NCI-H2107 treated with DMSO at 0.1 percent for 48 hours (cell line): ENCODE data around the gene CFAP298.
A peak's percentile ranks its signal among the peaks of the same experiment; 100 is the strongest.
"Not testable (repeated sequence)": the region's sequence is repeated elsewhere in the genome, so short reads cannot be mapped to it uniquely, and the experiment has no call there.

ENCODE experiments used
- DNase-seq: peaks from one replicate; lab custom pipeline; 2025; ENCODE audit not compliant: unreplicated experiment; lab: John Stamatoyannopoulos, UW

CFAP298 gene

GRCh38 chr21:32612075-32612998 lies at the start of gene CFAP298:
Gene CFAP298, minus strand, starts transcription at chr21:32612377. Its CDS starts 134 bp downstream, at chr21:32612243.
- DNase-seq: peak; percentile 80

DNA sequence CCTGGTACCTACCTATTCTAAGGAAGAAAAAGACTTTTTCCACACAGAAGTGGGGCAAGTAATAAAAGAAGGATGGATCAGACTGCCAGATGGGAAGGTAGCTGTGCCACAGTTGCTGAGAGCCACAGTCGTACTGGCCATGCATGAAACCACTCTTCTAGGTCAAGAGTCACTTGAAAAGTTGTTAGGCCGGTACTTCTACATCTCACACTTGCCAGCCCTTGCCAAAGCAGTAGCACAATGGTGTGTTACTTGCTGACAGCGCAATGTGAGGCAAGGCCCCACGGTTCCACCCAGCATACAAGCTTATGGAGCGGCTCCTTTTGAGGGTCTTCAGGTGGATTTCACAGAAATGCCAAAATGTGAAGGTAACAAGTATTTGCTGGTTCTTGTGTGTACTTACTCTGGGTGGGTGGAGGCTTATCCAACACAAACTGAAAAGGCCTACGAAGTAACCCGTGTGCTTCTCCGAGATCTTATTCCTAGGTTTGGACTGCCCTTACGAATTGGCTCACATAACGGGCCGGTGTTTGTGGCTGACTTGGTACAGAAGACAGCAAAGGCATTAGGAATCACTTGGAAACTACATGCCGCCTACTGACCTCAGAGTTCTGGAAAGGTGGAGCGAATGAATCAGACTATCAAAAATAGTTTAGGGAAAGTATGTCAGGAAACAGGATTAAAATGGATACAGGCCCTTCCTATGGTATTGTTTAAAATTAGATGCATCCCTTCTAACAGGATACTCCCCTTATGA lies 49.0 kb upstream of the CFAP298 start:
- DNase-seq: not testable (repeated sequence)

DNA sequence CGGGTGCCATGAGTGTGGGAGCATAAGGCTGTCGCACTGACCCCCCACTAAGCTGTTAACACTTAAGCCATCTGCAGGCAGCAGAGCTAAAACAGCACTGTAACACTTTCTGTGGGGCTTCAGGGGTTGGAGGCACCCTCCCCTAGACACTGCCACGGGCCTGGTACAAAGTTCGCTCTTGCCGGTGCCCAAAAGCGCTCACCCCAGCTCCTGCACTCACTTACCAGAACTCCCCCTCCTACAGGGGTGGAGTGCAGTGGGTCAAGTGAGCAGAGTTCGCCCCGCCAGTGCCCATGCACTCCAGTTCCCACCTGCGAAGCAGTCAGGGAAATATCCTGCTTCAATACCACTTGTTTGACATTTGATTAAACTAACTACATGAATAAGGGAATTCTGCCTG lies 46.3 kb upstream of the CFAP298 start:
- DNase-seq: no peak

DNA sequence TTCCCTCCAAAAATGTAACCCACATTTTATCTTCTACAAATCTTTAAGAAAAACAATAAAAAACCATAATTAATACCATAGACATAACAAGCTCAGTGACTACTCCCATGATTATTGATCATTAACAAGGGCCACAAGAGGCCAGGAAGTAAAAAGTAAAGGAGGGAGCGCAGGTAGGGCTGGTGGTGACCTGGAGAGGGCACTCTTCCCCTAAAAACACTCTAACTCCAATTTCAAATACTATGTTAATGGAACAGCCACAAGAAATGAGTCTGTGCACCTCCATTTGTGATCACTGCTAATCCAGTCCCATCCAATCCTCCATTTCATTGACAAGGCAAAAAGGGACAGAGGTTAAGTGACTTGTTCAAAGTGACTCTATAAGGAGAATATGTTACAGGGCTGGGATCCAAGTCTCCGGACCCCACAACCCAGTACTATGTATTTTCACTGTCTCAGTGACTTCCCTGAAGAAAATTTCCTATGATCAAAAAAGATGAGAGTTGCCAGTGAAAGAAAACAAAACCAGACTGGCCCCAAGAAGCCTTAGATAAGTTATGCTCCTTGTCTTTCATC lies 41.2 kb upstream of the CFAP298 start:
- peak; percentile 14 for DNase-seq

GRCh38 chr21:32648165-32648564 lies 36.0 kb upstream of the CFAP298 start:
- no peak for DNase-seq

DNA sequence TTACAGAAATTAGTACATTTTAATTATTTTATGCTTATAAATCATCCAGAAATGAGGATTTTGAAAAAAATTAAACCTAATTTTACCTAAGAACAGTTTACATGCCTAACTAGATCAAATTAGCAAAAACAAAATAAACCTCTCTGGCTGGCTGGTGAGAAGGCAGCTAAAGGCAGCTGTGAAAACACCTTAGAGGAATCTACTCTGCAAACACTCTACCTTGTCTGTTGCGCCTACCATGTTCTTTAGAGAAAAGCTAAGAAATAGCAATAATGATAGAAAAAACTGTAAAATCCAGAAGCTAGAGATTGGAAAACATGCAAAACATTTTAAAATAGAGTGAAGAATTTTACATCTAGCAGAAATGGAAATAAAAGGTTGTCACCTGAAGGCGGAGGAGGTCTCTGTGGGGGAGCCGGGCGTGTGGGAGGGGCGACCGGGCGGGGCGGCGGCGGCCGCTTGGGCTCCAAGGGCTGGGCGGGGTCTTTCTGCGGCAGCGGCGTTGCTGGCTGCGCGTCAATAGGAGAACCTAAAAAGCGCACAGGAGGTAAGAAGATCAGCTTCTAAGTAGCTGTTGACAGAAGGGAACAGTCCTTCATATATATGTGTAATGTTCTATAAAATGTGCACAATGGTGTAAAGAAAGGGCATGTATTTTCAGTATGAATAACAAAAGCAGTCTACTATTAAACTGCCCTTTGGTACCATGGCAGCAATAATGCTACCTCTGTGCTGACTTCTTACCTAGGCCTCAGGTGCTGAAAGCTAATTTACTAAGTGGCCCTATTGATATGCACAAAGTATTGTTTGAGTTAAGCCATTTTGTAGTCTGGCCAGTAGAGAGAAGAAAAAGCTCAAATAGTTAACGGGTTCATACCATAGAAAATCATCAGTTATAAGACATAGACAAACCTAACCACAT lies 33.3 kb upstream of the CFAP298 start:
- no peak for DNase-seq

GRCh38 chr21:32641710-32642698 lies 29.8 kb upstream of the CFAP298 start:
- DNase-seq: no peak

GRCh38 chr21:32626621-32627196 lies 14.5 kb upstream of the CFAP298 start:
- no peak for DNase-seq

DNA sequence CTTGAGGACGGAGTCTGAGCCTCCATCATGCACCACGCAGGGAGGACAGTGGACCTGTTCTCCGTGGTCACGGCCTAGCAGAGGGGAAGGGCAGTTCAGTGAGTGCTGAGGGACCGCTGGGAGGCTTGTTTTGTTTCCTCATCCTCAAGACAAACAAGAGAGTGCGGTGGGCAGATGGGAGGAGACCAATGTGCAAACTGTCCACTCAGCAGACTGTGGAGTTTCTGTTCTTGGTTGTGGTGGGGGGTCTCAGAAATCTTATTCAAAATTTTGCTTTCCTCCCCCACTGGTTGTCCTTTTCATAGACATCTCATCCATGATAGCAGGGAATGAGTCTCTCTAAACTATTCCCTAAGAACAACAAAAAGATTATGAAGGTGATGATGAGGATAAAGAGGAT lies 6.0 kb upstream of the CFAP298 start:
- DNase-seq: not testable (repeated sequence)

- no peak for DNase-seq
Measured at GRCh38 chr21:32613436-32614043, 1.4 kb upstream of the CFAP298 start.

DNA sequence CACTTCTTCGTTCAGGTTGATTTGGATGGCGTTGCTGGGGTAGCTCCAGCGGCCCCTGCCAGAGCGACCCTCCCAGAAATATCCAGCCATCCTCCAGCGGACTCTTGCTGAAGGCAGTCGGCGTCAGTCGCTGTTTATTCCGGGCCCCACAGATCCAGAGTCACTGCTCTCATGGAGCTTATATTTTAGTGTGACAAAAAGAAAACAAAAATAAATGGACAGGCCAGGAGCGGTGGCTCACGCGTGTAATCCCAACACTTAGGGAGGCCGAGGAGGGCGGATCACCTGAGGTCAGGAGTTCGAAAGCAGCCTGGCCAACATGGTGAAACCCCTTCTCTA lies 791 bp upstream of the CFAP298 start:
- no peak for DNase-seq

- no peak for DNase-seq
Measured at GRCh38 chr21:32611471-32611997, 643 bp downstream of the CFAP298 start.

DNA sequence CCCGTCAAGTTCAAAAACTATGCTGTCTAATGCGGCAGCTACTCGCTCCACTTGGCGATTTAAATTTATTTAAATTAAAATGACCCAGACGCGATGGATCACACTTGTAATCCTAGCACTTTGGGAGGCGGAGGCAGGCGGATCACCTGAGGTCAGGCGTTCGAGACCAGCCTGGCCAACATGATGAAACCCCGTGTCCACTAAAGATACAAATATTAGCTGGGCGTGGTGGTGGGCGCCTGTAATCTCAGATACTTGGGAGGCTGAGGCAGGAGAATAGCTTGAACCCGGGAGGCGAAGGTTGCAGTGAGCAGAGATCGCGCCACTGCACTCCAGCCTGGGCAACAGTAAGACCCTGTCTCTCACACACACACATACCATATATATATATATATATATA lies 1.2 kb downstream of the CFAP298 start:
- DNase-seq: not testable (repeated sequence)

DNA sequence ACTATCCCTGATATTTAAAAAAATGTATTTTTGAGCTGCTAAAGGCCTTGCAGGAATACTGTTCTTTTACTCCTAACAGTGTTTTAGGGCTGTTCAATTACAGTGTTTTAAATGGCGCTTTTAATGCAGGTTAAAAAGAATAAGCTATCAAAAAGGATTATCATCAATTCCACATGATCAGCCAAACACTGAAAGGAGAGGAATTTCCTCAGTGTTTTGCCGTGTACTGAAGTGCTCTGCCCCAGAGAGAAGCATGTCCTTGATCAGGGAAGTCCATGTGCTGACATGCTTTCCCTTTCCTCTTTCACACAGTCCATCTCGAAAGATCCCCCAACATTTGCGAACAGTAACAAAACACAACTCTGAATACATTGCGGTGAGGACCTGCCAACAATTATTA lies 3.3 kb downstream of the CFAP298 start:
- DNase-seq: no peak

- DNase-seq: no peak
Measured at GRCh38 chr21:32605469-32605868, 6.7 kb downstream of the CFAP298 start.

DNA sequence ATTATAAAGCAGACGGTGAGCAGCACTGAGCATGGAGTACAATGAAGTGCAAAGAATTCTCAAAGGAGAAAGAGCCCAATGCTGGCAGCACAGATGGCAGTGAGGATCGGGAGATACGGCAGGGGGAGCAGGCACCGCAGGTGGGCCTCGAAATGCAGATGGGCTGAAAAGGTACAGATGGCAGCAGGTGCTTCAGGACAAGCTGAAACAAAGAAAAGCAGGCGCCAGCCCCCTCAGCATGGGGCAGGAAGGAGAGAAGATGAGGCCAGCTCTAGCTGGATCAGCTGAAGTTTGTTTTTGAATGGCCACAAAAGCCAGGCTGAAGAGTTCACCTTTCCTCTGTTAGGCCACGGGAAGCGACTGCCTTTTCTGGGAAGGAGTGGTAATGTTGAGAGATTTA lies 7.7 kb downstream of the CFAP298 start:
- peak; percentile 96 for DNase-seq

- no peak for DNase-seq
Measured at GRCh38 chr21:32603131-32603530, 9.0 kb downstream of the CFAP298 start.

- no peak for DNase-seq
Measured at GRCh38 chr21:32602099-32602498, 10.1 kb downstream of the CFAP298 start.

DNA sequence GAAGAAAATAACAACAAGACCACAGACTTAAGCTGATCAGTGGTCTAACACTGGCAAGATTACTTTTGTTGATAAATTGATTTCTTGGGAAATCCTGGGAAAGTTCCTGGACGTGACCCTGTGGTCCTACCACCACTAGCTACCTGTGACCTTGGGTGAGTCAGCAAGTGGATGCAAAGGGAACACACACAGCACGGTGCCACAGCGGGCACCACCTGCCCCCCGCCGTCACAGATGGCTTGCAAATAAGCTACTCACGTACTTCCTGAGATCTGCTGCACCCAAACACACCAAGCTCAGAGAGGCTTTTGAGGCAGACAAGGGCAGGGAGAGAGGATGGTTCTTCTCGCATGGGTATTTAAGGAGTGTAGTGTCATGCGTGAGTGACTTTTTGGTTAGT lies 12.7 kb downstream of the CFAP298 start:
- DNase-seq: peak; percentile 64
